ENCODE results near the gene CEP55. TPM values are rescaled to one million over a fixed set of nuclear protein-coding genes. Genes with fewer than 3 reads are reported as not detected.

Gene CEP55
- polyA plus RNA-seq, 1 donor (not counting 4 experiments of a cell fraction or from before 2014, with no cell fraction given), result 25.4 TPM

GRCh38 chr10:93550606-93551005, 54.2 kb downstream of the CEP55 start:
- dilution Hi-C loops (cut with MboI; ENCODE audit: extremely low pct_ligation_motif_present, low sequenced_read_pairs), result no loop called here
- no peak for TF ChIP-seq EZH2 (IDR thresholded peaks at IDR 0.05; ENCODE audit: low read length)
- DNase-seq (ENCODE audit: low read depth, low spot score), result no peak
- Histone ChIP-seq H3K4me1 (ENCODE audit: control insufficient read depth, extremely low read depth, insufficient read depth, low read length) (no peaks in the 10 kb centered on the region), H3K27ac (ENCODE audit: control insufficient read depth, insufficient read depth, low read length) (no peak overlapping the region), H4K20me1 (ENCODE audit: control insufficient read depth, extremely low read depth, insufficient read depth, low read length) (no peaks in the 10 kb centered on the region), H2AFZ (ENCODE audit: control insufficient read depth, low read length) (no peak overlapping the region), H3K27me3 (ENCODE audit: control insufficient read depth, extremely low read depth, insufficient read depth, low read length) (no peaks in the 10 kb centered on the region), H3K4me2 (ENCODE audit: control insufficient read depth, extremely low read depth, insufficient read depth, low read depth, low read length) (no peak overlapping the region), H3K9me1 (ENCODE audit: control insufficient read depth, extremely low read depth, insufficient read depth, low read length) (no peaks in the 10 kb centered on the region), H3K4me3 (ENCODE audit: control insufficient read depth in 2 of 3, extremely low read depth in 1 of 3, insufficient read depth in 2 of 3, low read depth in 1 of 3, low read length in 3 of 3) (no peak overlapping the region), H3K79me2 (ENCODE audit: control insufficient read depth, insufficient read depth, low read length) (no peaks in the 10 kb centered on the region), H3K9me3 (ENCODE audit: control insufficient read depth, low read depth, low read length) (no peaks in the 10 kb centered on the region), H3K36me3 (ENCODE audit: control insufficient read depth in 2 of 2, extremely low read depth in 1 of 2, insufficient read depth in 2 of 2, low read length in 2 of 2) (no peaks in the 10 kb centered on the region), H3K9ac (ENCODE audit: control insufficient read depth, extremely low read depth, insufficient read depth, low read length) (no peak overlapping the region)
- FAIRE-seq, result no peak

GRCh38 chr10:93552780-93553179, 56.4 kb downstream of the CEP55 start:
- Histone ChIP-seq H3K79me2 (ENCODE audit: control insufficient read depth, insufficient read depth, low read length) (no peaks in the 10 kb centered on the region), H3K27me3 (ENCODE audit: control insufficient read depth, extremely low read depth, insufficient read depth, low read length) (no peaks in the 10 kb centered on the region), H3K9me1 (ENCODE audit: control insufficient read depth, extremely low read depth, insufficient read depth, low read length) (no peaks in the 10 kb centered on the region), H3K4me2 (ENCODE audit: control insufficient read depth, extremely low read depth, insufficient read depth, low read depth, low read length) (no peak overlapping the region), H3K4me1 (ENCODE audit: control insufficient read depth, extremely low read depth, insufficient read depth, low read length) (no peaks in the 10 kb centered on the region), H4K20me1 (ENCODE audit: control insufficient read depth, extremely low read depth, insufficient read depth, low read length) (no peaks in the 10 kb centered on the region), H3K9ac (ENCODE audit: control insufficient read depth, extremely low read depth, insufficient read depth, low read length) (no peak overlapping the region), H2AFZ (ENCODE audit: control insufficient read depth, low read length) (no peak overlapping the region), H3K27ac (ENCODE audit: control insufficient read depth, insufficient read depth, low read length) (no peak overlapping the region), H3K36me3 (ENCODE audit: control insufficient read depth in 2 of 2, extremely low read depth in 1 of 2, insufficient read depth in 2 of 2, low read length in 2 of 2) (no peaks in the 10 kb centered on the region), H3K9me3 (ENCODE audit: control insufficient read depth, low read depth, low read length) (no peaks in the 10 kb centered on the region), H3K4me3 (ENCODE audit: control insufficient read depth in 2 of 3, extremely low read depth in 1 of 3, insufficient read depth in 2 of 3, low read depth in 1 of 3, low read length in 3 of 3) (no peak overlapping the region)
- FAIRE-seq, result no peak
- dilution Hi-C loops (cut with MboI; ENCODE audit: extremely low pct_ligation_motif_present, low sequenced_read_pairs), result no loop called here
- no peak for DNase-seq (ENCODE audit: low read depth, low spot score)
- TF ChIP-seq CTCF (optimal IDR thresholded peaks at IDR 0.05 in 1 of 3, IDR thresholded peaks at IDR 0.05 in 1 of 3, conservative IDR thresholded peaks at IDR 0.05 in 1 of 3; ENCODE audit: extremely low read depth in 1 of 3, insufficient read depth in 2 of 3, low read length in 3 of 3) (no peak), EZH2 (IDR thresholded peaks at IDR 0.05; ENCODE audit: low read length) (no peak)

Measured in keratinocyte (primary cell).